ENCODE data around the gene MCM5.
"Not testable (repeated sequence)": the region's sequence is repeated elsewhere in the genome, so short reads cannot be mapped to it uniquely, and the experiment has no call there.

Gene MCM5

DNA sequence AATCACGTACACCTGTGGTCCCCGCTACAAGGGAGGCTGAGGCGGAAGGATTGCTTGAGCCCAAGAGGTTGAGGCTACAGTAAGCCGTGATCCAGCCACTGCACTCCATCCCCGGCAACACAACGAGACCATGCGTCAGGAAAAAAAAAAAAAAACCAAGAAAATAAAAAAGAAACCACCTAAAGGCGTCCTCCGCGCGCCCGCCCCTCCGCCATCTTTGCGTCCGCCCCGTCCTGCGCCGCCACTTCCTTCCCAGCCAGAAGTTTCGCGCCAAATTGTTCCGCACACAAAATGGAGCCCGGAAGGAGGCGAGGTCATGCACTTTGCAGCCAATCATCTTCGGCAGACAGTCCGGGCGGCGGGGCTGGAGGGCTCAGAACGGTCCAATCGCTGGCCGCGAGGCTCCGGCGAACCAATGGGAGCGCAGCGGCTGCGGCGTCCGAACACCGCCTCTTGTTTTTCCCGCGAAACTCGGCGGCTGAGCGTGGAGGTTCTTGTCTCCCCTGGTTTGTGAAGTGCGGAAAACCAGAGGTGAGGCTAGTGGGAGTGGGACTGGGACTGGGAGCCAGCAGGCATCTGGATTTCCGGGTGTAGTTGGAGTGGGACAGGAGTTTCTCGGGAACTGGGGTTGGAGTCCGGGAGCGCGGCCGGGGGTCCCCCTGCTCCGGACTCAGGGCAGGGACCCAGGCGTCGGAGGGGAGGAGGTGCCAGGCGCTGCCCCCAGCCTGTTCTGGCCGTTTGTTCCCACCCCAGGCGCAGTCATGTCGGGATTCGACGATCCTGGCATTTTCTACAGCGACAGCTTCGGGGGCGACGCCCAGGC is at the start of gene MCM5:
MCM5 (plus strand) TSS at position 463 of the 823 bp plus-strand sequence; CDS start at position 762, 299 bp downstream.
- DNase-seq (ENCODE audit: low spot score), result peak; percentile 97

DNA sequence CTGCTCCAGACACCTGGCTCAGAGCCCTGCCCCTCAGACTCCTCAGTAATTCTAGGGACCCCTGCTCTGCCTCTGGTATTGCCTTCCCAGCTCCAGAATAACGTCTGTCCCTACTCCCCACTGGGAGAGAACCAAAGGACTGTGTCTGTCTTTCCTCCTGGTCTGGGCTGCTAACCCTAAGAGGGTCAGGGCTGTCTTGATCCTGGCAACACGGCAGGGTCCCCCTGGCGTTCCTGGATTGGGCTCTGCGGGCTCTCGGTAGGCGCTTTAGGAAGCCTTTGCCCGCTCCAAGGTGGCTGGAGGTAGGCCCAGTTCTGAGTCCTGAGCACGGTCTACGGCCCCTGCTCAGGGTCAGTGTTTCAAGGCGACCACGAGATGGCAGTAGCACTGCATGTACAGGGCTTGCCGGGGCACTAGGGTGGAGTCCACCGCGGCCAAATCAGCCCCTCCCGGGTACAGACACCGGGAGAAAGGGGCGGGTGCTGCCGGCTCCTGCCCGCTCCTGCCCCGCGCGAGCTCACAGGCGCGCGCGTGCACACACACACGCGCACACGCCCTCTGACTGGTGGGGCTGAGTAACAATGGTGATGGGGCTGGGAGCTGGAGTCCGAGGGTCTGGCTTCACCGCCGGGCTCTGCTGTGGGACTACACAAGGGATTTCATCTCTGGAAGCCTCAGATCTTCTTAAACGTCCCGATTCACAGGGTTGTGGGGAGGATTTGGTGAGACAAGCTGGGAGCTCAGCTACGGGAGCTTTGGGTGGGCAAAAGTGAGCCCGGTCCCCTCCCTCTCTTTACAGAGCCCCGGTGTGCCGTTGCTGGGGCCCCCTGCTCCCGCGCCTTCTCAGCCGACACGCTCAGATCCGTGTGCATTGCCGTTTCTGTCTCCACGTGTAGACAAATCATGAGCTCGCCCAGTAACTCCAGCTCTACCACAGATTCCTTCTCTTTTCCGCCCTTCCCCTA is 49.1 kb upstream of the MCM5 start:
- peak; percentile 93 for DNase-seq (ENCODE audit: low spot score)

DNA sequence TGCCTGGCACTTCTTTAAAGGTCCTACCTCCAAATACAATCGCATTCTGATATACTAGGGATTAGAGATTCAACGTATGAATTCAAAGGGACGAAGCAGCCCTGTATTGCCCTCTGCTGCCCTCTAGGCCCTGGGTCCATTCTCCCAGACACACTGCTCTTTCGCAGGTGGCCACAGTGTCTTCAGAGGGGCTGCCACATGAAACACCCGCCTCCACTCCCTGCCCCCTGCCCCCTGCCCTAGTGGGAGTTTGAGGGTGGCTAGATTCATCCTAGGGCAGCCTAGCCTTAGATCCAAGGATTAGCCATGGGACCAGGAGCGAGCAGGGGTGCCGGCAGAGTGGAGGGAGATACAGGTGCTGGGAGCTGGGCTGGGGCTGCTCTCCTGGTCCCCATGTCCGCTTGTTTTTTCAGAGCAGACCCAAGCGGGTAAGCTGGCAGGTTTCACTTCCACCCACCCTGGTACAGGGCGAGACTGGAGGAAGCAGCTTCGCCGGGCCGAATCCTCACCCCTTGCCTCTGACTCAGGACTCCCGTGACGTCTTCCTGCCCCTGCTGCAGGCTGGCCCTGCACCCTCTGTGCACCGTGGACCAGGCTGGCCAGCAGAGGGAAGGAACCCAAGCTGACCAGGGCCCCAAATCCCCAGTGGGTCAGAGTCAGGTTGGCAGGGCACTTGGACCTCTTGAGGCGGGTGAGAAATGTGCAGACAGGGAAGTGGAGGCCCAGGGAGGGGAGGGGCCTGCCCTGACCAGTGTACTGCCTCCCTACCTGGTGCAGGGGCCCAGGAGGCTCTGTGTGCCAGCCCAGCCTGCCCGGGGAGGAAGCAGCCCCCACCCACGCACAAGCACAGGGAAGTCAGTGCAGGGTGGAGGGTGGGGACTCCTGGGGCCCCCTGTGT is 47.5 kb upstream of the MCM5 start:
- DNase-seq (ENCODE audit: low spot score), result no peak

DNA sequence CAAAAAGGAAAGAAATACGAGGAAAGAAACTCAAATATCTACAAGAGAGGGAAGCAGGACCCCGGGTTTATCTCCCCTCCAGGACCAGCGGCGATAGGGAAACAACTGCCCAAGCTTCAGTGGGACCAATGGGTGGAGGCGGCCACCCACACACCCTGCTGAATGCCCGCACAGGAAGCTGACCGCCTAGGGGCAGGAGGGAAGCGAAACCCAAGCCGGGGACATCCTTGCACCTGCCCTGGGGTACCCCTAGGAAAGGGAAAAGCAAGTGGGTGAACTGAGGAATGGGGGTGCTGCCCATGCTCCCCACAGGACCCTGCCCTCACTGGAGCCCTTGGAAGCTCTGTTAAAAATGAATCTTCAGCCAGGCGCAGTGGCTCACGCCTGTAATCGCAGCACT is 46.6 kb upstream of the MCM5 start:
- no peak for DNase-seq (ENCODE audit: low spot score)

DNA sequence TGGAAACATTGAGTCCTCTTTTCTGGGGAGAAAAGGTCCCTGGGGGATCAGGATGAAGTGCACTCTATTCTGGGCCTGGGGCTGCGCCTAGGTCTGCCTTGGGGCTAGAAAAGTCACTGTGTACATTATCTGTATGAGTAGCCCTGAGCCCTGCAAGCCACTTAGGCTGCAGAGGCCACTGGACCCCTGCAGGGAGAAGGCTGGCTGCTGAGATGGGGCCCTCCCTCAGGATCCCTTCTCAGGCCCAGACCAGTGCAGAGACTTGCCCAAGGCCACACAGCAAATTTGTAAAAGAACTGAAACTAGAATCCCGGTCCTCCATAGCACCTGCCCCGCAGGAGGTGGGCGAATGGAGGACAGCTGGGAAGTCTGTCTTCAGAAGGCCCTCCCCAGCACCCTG is 45.9 kb upstream of the MCM5 start:
- no peak for DNase-seq (ENCODE audit: low spot score)

DNA sequence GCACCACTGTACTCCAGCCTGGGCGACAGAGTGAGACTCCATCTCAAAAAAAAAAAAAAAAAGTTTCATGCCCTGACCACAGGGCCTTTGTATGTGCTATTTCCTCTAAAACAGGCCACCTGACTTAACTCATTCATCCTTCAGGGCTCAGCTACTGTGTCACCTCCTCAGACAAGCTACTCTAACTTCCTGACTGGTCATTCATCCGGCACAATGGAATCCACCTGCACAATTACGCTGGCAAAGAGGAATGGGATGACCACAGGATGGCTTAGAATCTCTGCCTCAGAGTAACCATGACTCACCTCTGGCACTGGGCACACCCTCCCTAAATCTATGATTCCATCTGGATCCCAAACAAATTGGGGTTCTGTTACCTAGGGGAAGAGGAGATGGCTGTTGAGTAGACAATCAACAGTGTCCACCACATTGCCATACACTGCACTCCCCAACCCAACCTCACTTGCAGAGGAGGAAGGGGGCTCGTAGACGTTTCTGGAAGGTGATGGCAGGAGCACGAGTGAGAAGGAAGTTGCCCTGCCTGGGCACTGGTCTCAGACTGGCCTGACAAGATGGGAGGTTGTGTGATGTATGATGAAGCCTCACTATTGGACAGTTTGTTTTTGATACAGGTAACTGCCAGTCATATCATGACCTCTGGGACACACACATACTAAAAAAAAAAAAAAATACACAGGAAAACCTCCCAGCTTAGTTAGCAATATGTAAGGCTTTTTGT is 41.9 kb upstream of the MCM5 start:
- DNase-seq (ENCODE audit: low spot score), result no peak

DNA sequence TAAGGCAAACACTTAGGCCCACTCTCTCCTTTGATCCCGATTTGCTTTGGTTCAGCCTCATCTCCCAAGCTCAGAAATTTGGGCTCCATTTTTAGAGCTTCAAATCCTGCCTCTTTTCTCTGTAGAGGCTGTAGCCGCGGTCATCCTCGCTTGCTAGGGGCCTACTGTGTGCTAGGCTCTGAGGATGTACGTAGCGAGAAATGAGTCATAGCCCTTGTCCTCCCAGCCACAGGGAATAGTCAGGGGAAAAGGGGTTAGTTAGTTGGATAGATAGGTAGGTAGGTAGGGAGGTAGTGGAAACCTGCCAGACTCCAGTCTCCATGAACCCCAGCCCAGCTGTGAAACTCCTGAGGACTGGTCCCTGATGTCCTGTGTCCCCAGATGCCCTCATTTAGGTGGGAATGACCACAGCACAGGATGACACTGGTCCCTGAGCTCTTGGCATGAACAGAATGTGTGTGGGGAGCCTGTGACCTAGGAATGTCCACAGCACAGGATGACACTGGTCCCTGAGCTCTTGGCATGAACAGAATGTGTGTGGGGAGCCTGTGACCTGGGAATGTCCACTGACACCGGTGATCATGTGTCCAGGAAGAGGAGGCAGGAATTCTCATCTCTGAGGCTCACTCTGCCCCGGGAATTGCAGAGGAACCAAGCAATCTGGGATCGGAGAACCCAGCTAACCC is 40.4 kb upstream of the MCM5 start:
- DNase-seq (ENCODE audit: low spot score), result no peak

DNA sequence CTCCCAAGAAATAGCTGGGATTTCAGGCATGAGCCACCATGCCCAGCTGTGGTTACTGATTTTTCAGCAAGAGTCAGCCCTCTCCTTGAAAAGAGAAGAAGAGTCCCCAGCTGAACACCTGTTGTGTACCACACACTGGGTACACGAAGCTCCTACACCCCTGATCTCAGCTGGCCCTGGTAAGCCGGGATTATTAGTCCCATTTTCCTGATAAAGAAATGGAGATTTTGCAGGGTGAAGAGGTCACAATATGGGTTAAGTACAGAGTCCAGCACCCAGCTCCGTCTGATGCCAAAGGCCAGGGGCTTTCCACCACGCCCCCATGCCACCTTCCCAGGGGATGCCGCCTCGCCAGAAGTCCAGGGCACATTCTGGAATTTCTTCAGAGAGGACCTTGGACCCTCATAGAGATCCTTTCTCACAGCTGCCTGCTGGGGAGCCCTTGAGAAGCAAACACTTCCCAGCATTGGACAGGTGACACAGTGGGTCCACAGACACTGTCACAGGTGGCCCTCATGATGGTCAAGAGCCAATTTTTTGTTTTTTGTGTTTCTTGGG is 38.9 kb upstream of the MCM5 start:
- no peak for DNase-seq (ENCODE audit: low spot score)

DNA sequence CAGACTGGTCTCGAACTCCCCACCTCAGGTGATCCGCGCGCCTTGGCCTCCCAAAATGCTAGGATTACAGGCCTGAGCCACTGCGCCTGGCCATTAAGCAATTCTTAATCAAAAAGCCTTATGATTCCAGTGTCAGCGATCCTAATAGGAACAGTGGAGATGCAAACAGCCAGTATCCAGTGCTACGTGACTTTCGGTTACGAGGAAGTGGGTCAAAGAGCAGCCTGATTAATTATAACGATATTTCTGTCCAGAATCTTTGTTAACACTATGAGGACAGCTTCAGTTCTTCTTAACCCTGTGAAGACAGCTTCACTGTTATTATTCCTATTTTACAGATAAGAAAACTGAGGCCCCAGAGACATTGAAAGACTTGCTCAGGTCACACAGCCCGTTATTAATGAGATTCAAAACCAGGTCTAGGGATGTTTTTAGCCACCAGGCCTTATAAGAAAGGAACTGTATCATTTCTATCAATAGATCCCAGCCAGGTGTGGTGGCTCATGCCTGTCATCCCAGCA is 36.3 kb upstream of the MCM5 start:
- DNase-seq (ENCODE audit: low spot score), result no peak

DNA sequence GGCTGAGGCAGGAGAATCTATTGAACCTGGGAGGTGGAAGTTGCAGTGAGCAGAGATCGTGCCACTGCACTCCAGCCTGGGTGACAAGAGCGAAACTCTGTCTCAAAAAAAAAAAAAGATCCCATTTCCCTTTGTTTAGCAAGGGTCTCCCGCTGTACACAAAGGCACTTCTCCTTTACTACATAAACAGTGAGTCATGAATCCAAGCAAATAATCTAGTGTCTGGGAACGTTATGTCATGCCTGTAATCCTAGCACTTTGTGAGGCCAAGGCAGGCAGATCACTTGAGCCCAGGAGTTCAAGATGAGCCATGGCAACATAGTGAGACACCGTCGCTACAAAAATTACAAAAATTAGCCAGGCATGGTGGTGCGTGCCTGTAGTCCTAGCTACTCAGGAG is 35.7 kb upstream of the MCM5 start:
- DNase-seq (ENCODE audit: low spot score), result not testable (repeated sequence)

DNA sequence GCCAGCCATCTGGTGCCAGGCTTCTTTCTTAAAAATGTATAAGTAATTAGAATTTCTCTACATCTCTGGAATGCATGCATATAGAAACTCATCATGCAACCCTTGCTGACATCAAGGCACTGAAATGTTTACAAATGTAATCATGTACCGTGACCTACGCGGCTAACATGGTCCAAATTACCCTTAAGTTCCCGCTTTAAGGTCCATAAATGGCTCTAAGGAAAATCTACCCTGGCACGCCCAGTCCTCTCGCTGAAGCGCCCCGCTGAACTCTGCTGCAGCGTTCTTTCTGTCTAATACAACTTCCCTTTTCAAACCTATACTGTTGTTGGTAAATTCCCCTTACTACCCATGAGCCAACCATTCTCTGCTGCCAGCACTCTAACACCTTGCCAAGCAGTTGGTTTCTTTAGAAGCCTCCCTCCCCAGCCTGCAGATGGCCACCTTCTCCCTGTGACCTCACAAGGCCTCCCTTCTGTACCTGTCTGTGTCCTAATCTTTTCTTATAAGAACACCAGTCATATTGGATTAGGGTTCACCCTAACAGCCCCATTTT is 32.5 kb upstream of the MCM5 start:
- DNase-seq (ENCODE audit: low spot score), result no peak

DNA sequence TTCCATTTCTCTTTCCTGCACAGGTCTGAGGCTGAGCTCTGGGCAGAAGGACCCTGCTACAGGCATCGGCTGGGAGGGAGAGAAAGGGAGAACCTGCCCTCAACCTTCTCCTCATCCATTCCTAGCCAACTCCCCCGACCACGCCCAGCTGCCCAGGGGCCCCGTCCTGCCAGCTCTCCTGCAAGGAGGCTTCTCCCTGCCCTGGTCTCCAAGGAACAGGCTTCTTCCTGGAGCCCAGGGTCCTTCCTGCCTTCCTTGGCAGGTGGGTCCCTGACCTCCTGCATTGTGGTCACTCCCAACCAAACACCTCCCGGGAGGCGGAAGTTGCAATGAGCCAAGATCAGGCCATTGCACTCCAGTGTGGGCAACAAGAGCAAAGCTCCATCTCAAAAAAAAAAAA is 31.6 kb upstream of the MCM5 start:
- no peak for DNase-seq (ENCODE audit: low spot score)

DNA sequence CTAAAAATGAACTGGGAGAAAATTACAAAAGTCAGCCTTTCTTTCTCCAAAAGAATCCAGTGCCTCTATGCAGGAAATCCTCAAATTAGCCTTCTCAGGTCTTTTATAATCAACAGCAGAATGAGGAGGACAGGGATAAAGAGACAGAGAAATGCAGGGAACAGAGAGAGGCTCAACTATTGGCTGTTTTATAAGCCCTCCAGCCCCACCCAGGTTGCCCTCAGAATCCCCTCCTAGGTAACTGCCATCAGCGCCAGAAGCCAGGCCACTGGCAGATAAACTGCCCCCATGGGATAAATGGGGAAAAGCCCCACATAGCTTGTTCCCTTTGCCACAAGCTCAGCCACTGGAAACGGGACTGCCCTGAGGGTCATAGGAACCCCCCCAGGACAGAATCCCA is 29.9 kb upstream of the MCM5 start:
- no peak for DNase-seq (ENCODE audit: low spot score)

DNA sequence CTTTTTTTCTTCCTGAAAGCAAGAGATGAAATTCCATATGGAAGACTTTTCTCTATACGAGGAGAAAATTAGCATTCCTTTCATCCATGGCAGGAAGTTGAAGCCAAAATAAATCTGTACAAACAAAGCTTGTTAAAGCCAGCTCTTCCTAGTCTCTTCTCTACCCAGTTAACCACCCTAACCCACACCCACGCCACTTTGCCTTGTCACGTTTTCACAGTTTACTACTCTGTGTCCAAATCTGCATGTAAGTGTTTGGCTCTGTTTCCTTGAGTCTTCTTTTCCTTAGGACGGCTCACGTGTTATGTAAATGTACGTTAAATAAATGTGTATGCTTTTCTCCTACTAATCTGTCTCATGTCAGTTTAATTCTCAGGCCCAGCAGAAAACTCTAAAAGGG is 26.2 kb upstream of the MCM5 start:
- no peak for DNase-seq (ENCODE audit: low spot score)

DNA sequence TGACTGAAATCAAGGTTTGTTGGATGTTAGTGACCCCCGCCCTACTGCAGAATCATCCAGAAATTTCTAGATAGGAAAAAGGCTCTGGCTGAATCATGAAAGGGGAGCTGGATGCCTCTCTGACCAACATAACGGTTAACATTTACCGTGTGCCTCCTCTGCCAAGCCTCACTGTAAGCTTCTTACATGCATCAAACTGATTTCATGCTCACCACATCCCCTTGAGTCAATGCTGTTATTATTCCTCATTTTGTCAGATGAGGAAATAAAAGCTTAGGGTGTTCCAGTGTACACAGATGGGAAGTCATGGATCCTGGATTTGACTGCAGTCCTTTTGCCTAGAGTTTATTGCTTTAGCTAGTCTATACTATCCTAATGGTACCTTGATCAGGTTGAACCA is 24.9 kb upstream of the MCM5 start:
- no peak for DNase-seq (ENCODE audit: low spot score)

DNA sequence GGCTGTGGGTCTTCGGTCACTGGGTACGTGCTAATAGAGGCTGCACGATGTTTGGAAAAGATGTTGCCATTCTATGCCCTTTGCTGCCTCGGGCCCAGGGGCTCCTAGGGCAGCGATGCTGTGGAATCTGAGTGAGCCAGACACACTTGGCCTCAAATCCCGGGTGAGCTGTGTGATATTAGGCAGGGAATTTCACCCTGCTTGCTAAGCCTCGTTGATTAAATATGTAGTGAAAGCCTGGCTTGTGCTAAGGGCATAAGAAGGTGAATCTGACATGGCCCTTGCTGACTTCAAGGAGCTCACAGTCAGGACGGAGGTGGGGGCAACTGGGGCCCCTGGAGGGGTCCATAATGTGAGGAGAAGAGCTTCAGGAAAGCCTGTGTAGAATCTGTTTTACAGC is 24.4 kb upstream of the MCM5 start:
- DNase-seq (ENCODE audit: low spot score), result no peak

DNA sequence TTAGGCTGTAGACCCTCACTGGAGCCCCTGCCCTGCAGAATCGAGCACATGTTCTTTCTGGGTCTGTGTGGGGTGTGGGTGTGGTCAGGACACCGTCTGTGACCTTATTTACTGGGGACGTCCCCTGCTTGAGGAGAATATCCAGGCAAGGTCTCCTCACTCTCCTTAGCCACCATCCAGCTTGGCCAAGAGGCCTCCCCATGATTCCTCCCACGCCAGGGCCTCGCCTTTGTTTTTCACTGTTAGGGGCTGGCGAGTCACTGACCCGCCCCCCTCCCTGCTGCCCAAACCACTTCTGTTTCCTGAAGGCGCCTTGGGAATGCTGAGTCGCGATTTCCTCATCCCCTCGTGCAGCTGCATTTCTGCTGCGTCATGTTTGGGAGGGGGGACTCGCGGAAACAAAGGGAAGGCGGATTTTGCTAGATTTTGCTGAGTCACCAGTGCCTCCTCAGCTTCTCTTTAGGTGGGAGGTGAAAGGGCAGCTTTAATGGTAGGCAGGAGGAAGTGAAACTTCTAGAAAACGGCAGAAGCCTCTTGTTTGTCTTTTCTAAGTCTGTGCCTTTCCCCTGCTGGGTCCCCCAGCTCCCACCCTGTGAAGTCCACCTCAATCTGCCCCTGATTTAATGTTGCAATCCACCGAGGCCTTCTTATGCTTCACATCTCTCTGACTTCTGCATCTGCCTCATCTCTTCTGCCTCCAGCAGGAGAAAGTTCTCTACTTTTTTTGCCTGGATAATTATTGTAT is 23.0 kb upstream of the MCM5 start:
- peak; percentile 89 for DNase-seq (ENCODE audit: low spot score)

DNA sequence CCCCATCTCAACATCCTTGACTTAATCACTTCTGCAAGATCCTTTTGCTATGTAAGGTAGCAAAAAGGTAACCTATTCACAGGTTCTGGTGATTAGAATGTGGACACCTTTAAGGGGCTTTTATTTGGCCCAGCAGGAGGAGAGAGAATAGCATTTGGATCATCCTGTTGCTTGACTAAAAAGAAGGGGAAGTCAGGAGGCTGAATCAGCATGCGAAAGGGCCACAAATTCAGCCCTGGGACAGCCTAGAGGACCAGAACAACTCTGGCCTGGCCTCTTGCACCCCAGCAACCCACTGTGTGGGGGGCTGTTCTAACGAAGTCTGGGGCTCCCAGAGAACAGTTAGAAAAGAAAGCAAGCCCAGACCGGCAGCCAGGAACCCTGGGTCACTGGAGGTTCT is 22.2 kb upstream of the MCM5 start:
- no peak for DNase-seq (ENCODE audit: low spot score)

DNA sequence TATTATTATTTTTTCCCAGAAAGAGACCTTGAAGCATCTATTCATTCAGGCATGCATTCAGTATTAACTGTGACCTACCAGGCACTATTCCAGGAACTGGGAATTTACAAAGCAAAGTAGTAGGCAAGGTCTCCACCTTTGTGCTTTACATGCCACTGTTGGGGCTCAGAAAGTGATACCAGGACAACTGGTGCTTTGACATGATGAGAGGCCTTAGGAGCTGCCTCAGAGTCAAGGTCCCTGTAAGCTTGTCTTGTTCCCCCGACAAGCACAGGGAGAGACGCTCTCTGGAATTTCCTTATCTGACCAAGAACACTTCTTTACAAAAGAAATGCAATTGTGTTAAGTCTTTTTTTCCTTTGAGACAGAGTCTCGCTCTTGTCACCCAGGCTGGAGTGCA is 21.3 kb upstream of the MCM5 start:
- DNase-seq (ENCODE audit: low spot score), result no peak
